Transverse colon (tissue), 4 donors: ENCODE results near the gene HPCAL1. TPM values are rescaled to one million over a fixed set of nuclear protein-coding genes. Genes with fewer than 3 reads are reported as not detected.

Source experiments
- DNase-seq: peaks from one replicate; pipeline ENCODE4 v3.0.0-alpha.2; 2019
- H3K27ac ChIP-seq, 4 donors: fragments of 200-600 bp; sonication (generic); 2 replicates each; pipeline ENCODE4 v1.5.1; 2016 to 2018; ENCODE audit warnings: inconsistent platforms in 4 of 4
- H3K27me3 ChIP-seq: fragments of 200-600 bp; sonication (generic); 2 replicates; pipeline ENCODE4 v1.5.1; 2017; ENCODE audit warnings: inconsistent platforms
- H3K36me3 ChIP-seq, 4 donors: fragments of 200-600 bp; sonication (generic); 2 replicates each; pipeline ENCODE4 v1.5.1; 2017 to 2019; ENCODE audit warnings: inconsistent platforms in 4 of 4
- H3K4me1 ChIP-seq, 4 donors: fragments of 200-600 bp; sonication (generic); 2 replicates each; pipeline ENCODE4 v1.5.1; 2017 to 2020; ENCODE audit warnings: inconsistent platforms in 4 of 4
- H3K4me3 ChIP-seq, 4 donors: fragments of 200-600 bp; sonication (generic); 1 replicate in 1 of 4; 2 replicates in 3 of 4; pipeline versions ENCODE4 v1.5.1 to v1.6.1; 2017 to 2019; ENCODE audit warnings: inconsistent platforms in 4 of 4
- H3K9me3 ChIP-seq, 2 donors: fragments of 200-600 bp; sonication (generic); 2 replicates each; pipeline ENCODE4 v1.5.1; 2017 to 2019; ENCODE audit warnings: inconsistent platforms in 2 of 2
- CTCF ChIP-seq, 5 experiments: fragments of 200-600 bp in 3 of 5; fragments of 450-650 bp in 2 of 5; sonication (generic) in 3 of 5; IDR thresholded peaks; 1 replicate in 2 of 5; 2 replicates in 3 of 5; pipeline ENCODE4 v1.5.1; 2016 to 2017; ENCODE audit warnings: antibody characterized with exemption in 5 of 5, inconsistent platforms in 3 of 5, mild to moderate bottlenecking in 2 of 5, moderate library complexity in 1 of 5
- EP300 ChIP-seq: sonication (generic); formaldehyde crosslinking; IDR thresholded peaks from one replicate; pipeline ENCODE4 v1.6.1; 2017; ENCODE audit warnings: antibody characterized with exemption, low read depth
- POLR2A ChIP-seq: fragments of 450-650 bp; IDR thresholded peaks from one replicate; pipeline ENCODE4 v1.6.1; 2016; ENCODE audit warnings: antibody characterized with exemption, mild to moderate bottlenecking, moderate library complexity
- POLR2AphosphoS5 ChIP-seq, 3 donors: sonication (generic); formaldehyde crosslinking; IDR thresholded peaks; one replicate each; pipeline ENCODE4 v1.6.1; 2016; ENCODE audit warnings: antibody characterized with exemption in 3 of 3
- WGBS, 2 donors: methylation state at CpG; one replicate each; pipeline ENCODE4 v1.1.5; 2018; ENCODE audit warnings: low coverage in 1 of 2; 5-methylcytosine and 5-hydroxymethylcytosine counted together
- in situ Hi-C, 4 donors: fragments of 200-750 bp; cut with MboI; loops; one replicate each; pipeline versions ENCODE4 v1.15.0 to v1.15.1; 2017; ENCODE audit warnings: low sequenced_read_pairs in 3 of 4, low pct_ligation_motif_present in 1 of 4, low pct_unique_long_range_greater_than_20kb in 1 of 4
- intact Hi-C: fragments of 100-400 bp; cut with DNase I; formaldehyde crosslinking; loops from one replicate; pipeline ENCODE4 v1.15.1; 2023; ENCODE audit warnings: low total_unique reads
- total RNA-seq, 4 donors: library from RNA; depleted of rRNA; stranded (reverse); fragments of >200 nt; gene quantifications; one replicate each; pipeline ENCODE4 v1.1.0, GENCODE V29; 2016

Gene HPCAL1
- total RNA-seq, 4 donors from 2014 or later: 88.9 to 221 (median 129) TPM

GRCh38 chr2:10426726-10427617, 124.3 kb downstream of the HPCAL1 start:
- H3K4me3 ChIP-seq: no peak overlapping the region
- H3K36me3 ChIP-seq: peaks cover 0 to 9% (median 0%) of the 10 kb centered on the region in 4 donors
- no peak overlapping the region for H3K27ac ChIP-seq
- no peaks in the 10 kb centered on the region for H3K27me3 ChIP-seq
- peaks cover 0 to 16% (median 8%) of the 10 kb centered on the region in 4 donors for H3K4me1 ChIP-seq
- in situ Hi-C loops (loop anchor here in 2 of 4 donors (10.0 to 25.0 kb wide), 2 partner anchors 292 to 590 kb away; partner anchors contain the start of gene TAF1B (in 1 of the 2)), intact Hi-C loops (no loop called here)
- WGBS, 2 donors: 81 to 93% methylated on average over 8 to 40 of the region's 40 CpGs
- no peak for DNase-seq
- no peaks in the 10 kb centered on the region for H3K9me3 ChIP-seq
- TF ChIP-seq POLR2AphosphoS5 (IDR thresholded peaks at IDR 0.05): no peak
- no peak for TF ChIP-seq POLR2A
- TF ChIP-seq EP300: no peak
- TF ChIP-seq CTCF (IDR thresholded peaks at IDR 0.05): no peak

DNA sequence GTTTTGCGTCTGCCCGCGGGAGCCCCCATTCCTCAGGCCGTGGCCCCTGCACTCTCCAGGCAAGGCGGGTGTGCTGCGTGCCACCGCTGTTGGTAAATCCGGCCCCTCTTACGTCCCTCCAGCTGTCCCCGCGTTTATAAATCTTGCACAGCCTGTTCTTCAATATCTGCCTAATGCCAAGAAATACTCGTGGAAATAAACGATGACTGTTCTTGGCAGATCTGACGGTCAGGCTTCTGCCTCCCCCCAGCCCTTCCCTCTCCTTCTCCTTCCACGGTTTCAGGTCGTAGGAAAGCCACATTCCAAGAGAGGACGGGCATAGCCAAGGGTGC, 124.9 kb downstream of the HPCAL1 start:
- TF ChIP-seq EP300 (no peak), POLR2AphosphoS5 (IDR thresholded peaks at IDR 0.05) (no peak), POLR2A (no peak), CTCF (IDR thresholded peaks at IDR 0.05) (no peak)
- 80% methylated on average over 17 of the region's 17 CpGs; no CpG with 5 or more reads in 1 of the 2 donors for WGBS, 2 donors
- in situ Hi-C loops (loop anchor here in 2 of 4 donors (10.0 to 25.0 kb wide), 2 partner anchors 293 to 590 kb away; partner anchors contain the start of gene TAF1B (in 1 of the 2)), intact Hi-C loops (no loop called here)
- Histone ChIP-seq H3K4me3 (no peak overlapping the region), H3K36me3 (peaks cover 0 to 9% (median 0%) of the 10 kb centered on the region in 4 donors), H3K4me1 (peaks cover 0 to 20% (median 13%) of the 10 kb centered on the region in 4 donors), H3K27ac (no peak overlapping the region), H3K27me3 (no peaks in the 10 kb centered on the region), H3K9me3 (no peaks in the 10 kb centered on the region)
- DNase-seq: no peak

- in situ Hi-C loops: loop anchor here in 2 of 4 donors (10.0 to 25.0 kb wide), 2 partner anchors 294 to 591 kb away; partner anchors contain the start of gene TAF1B (in 1 of the 2)
- intact Hi-C loops: no loop called here
- peak overlapping the region in 1 of 4 donors; percentile 41 for H3K27ac ChIP-seq
These were observed 125.7 kb downstream of the HPCAL1 start for GRCh38 chr2:10428355-10428754.

GRCh38 chr2:10428924-10429323, 126.2 kb downstream of the HPCAL1 start:
- TF ChIP-seq EP300 (no peak), CTCF (IDR thresholded peaks at IDR 0.05) (no peak), POLR2AphosphoS5 (IDR thresholded peaks at IDR 0.05) (no peak), POLR2A (no peak)
- peak overlapping the region in 1 of 4 donors; percentile 41 for H3K27ac ChIP-seq
- in situ Hi-C loops: loop anchor here in 2 of 4 donors (10.0 to 25.0 kb wide), 2 partner anchors 294 to 592 kb away; partner anchors contain the start of gene TAF1B (in 1 of the 2)
- H3K4me3 ChIP-seq: no peak overlapping the region
- H3K27me3 ChIP-seq: no peaks in the 10 kb centered on the region
- H3K9me3 ChIP-seq: no peaks in the 10 kb centered on the region
- no peaks in the 10 kb centered on the region for H3K36me3 ChIP-seq
- no peak for DNase-seq
- peaks cover 0 to 24% (median 18%) of the 10 kb centered on the region in 4 donors for H3K4me1 ChIP-seq
- WGBS, 2 donors: 42 to 60% methylated on average over 2 to 3 of the region's 3 CpGs
- intact Hi-C loops: no loop called here

More at GRCh38 chr2:10428355-10428754, 125.7 kb downstream of the HPCAL1 start:
- peaks cover 0 to 3% (median 0%) of the 10 kb centered on the region in 4 donors for H3K36me3 ChIP-seq
- H3K4me3 ChIP-seq: no peak overlapping the region
- H3K27me3 ChIP-seq: no peaks in the 10 kb centered on the region
- WGBS, 2 donors: 94 to 100% methylated on average over 1 to 8 of the region's 8 CpGs
- no peak for TF ChIP-seq POLR2A
- no peak for TF ChIP-seq POLR2AphosphoS5 (IDR thresholded peaks at IDR 0.05)
- DNase-seq: no peak
- no peaks in the 10 kb centered on the region for H3K9me3 ChIP-seq
- H3K4me1 ChIP-seq: peaks cover 0 to 24% (median 18%) of the 10 kb centered on the region in 4 donors
